Neural cell (in vitro differentiated cells): ENCODE data around the gene HEPHL1. TPM values are rescaled to one million over a fixed set of nuclear protein-coding genes. Genes with fewer than 3 reads are reported as not detected.

Experiments used
- H2AFZ ChIP-seq: fragments of 200-600, 300-800 bp; sonication (generic), shearing (Covaris generic); 2 replicates; pipeline ENCODE4 v1.6.0; 2014; ENCODE audit warnings: low read depth, mild to moderate bottlenecking, antibody characterized with exemption, low read length, moderate library complexity
- H3F3A ChIP-seq: fragments of 200-600 bp; shearing (Covaris generic); 2 replicates; pipeline ENCODE4 v1.6.1; 2016; ENCODE audit warnings: mild to moderate bottlenecking, moderate library complexity, mixed read lengths, antibody characterized with exemption, low read length; ENCODE audit not compliant: insufficient read depth, poor library complexity, severe bottlenecking
- H3K27ac ChIP-seq: fragments of 200-600, 300-800 bp; sonication (generic), shearing (Covaris generic); 2 replicates; pipeline ENCODE4 v1.5.1; 2014; ENCODE audit warnings: mild to moderate bottlenecking, low read length, moderate library complexity
- H3K27me3 ChIP-seq: fragments of 300-800, 200-600 bp; sonication (generic), shearing (Covaris generic); 2 replicates; pipeline ENCODE4 v1.6.0; 2014; ENCODE audit warnings: mild to moderate bottlenecking, low read depth, low read length, moderate library complexity; ENCODE audit not compliant: insufficient read depth
- H3K36me3 ChIP-seq: fragments of 300-800, 200-600 bp; sonication (generic), shearing (Covaris generic); 2 replicates; pipeline ENCODE4 v1.5.1; 2014; ENCODE audit warnings: mild to moderate bottlenecking, antibody characterized with exemption, low read length, moderate library complexity; ENCODE audit not compliant: insufficient read depth
- H3K4me2 ChIP-seq: fragments of 300-800, 200-600 bp; sonication (generic), shearing (Covaris generic); 2 replicates; pipeline ENCODE4 v1.6.0; 2014; ENCODE audit warnings: mild to moderate bottlenecking, low read length
- H3K4me3 ChIP-seq: fragments of 300-800, 200-600 bp; sonication (generic), shearing (Covaris generic); 2 replicates; pipeline ENCODE4 v1.5.1; 2014; ENCODE audit warnings: mild to moderate bottlenecking, low read length, moderate library complexity
- H3K79me2 ChIP-seq: fragments of 200-600 bp; shearing (Covaris generic); replicated peaks from 2 replicates; pipeline ENCODE4 v1.6.0; 2014; ENCODE audit warnings: mild to moderate bottlenecking, low read length, moderate library complexity; ENCODE audit not compliant: insufficient read depth
- H3K9ac ChIP-seq: fragments of 300-800, 200-600 bp; sonication (generic), shearing (Covaris generic); 2 replicates; pipeline ENCODE4 v1.6.1; 2016; ENCODE audit warnings: mild to moderate bottlenecking, low read length, mixed read lengths
- H3K9me2 ChIP-seq: fragments of 200-600 bp; shearing (Covaris generic); 2 replicates; pipeline ENCODE4 v1.6.1; 2016; ENCODE audit warnings: mild to moderate bottlenecking, low read length, mixed read lengths; ENCODE audit not compliant: insufficient read depth
- H3K9me3 ChIP-seq: fragments of 200-600, 300-800 bp; sonication (generic), shearing (Covaris generic); 2 replicates; pipeline ENCODE4 v1.6.1; 2016; ENCODE audit warnings: mild to moderate bottlenecking, mixed run types, low read length, moderate library complexity, mixed read lengths
- H4K20me1 ChIP-seq: fragments of 200-600 bp; shearing (Covaris generic); 2 replicates; pipeline ENCODE4 v1.6.1; 2016; ENCODE audit warnings: mild to moderate bottlenecking, mixed run types; ENCODE audit not compliant: insufficient read depth
- CTCF ChIP-seq: fragments of 450-650 bp; IDR thresholded peaks from 2 replicates; pipeline ENCODE4 v1.5.1; 2014; ENCODE audit warnings: antibody characterized with exemption, mild to moderate bottlenecking, moderate library complexity; ENCODE audit not compliant: poor library complexity, severe bottlenecking
- EP300 ChIP-seq: fragments of 450-650 bp; conservative IDR thresholded peaks from 2 replicates; pipeline ENCODE4 v1.6.1; 2014; ENCODE audit warnings: antibody characterized with exemption, mild to moderate bottlenecking, moderate library complexity; ENCODE audit not compliant: poor library complexity, severe bottlenecking
- EZH2 ChIP-seq: fragments of 200-600, 300-800 bp; shearing (Covaris generic), sonication (generic); IDR thresholded peaks from 2 replicates; pipeline ENCODE4 v1.6.1; 2014; ENCODE audit warnings: antibody characterized with exemption, low read length, borderline replicate concordance, mild to moderate bottlenecking; ENCODE audit not compliant: insufficient read depth, poor library complexity, severe bottlenecking
- MXI1 ChIP-seq: fragments of 450-650 bp; conservative IDR thresholded peaks from 2 replicates; pipeline ENCODE4 v1.6.1; 2014; ENCODE audit warnings: antibody characterized with exemption, mild to moderate bottlenecking; ENCODE audit not compliant: poor library complexity, severe bottlenecking
- POLR2AphosphoS5 ChIP-seq: IDR thresholded peaks from 2 replicates; pipeline ENCODE4 v1.6.1; 2012
- RAD21 ChIP-seq: fragments of 450-650 bp; conservative IDR thresholded peaks from 2 replicates; pipeline ENCODE4 v1.6.1; 2014; ENCODE audit warnings: antibody characterized with exemption, mild to moderate bottlenecking, moderate library complexity
- REST ChIP-seq: IDR thresholded peaks from 2 replicates; pipeline ENCODE4 v1.6.1; 2012; ENCODE audit warnings: borderline replicate concordance
- SMC3 ChIP-seq: fragments of 450-650 bp; conservative IDR thresholded peaks from 2 replicates; pipeline ENCODE4 v1.6.1; 2014; ENCODE audit warnings: antibody characterized with exemption, mild to moderate bottlenecking, moderate library complexity; ENCODE audit not compliant: poor library complexity
- TAF1 ChIP-seq: IDR thresholded peaks from 2 replicates; pipeline ENCODE4 v1.6.1; 2012; ENCODE audit warnings: low read depth
- polyA plus RNA-seq: library from polyadenylated mRNA; depleted of rRNA; stranded (reverse); fragments of >200 nt; gene quantifications from 2 replicates; pipeline ENCODE4 v1.2.3, GENCODE V29; 2014

The HEPHL1 gene
- polyA plus RNA-seq, 1 donor from 2014 or later, result not detected

GRCh38 chr11:94144664-94145063 lies 123.5 kb downstream of the HEPHL1 start:
- H3K4me2 ChIP-seq, result no peak overlapping the region
- no peaks in the 10 kb centered on the region for H4K20me1 ChIP-seq

GRCh38 chr11:94145431-94145830 lies 124.3 kb downstream of the HEPHL1 start:
- Histone ChIP-seq H3K27me3 (no peaks in the 10 kb centered on the region), H3K9ac (no peak overlapping the region), H3K9me2 (no peaks in the 10 kb centered on the region), H3K27ac (no peak overlapping the region), H3F3A (no peaks in the 10 kb centered on the region), H3K9me3 (no peaks in the 10 kb centered on the region), H2AFZ (no peak overlapping the region), H4K20me1 (no peaks in the 10 kb centered on the region), H3K79me2 (peaks cover 98% of the 10 kb centered on the region), H3K4me3 (no peak overlapping the region), H3K36me3 (no peaks in the 10 kb centered on the region), H3K4me2 (no peak overlapping the region)
- TF ChIP-seq SMC3 (no peak), EP300 (no peak), MXI1 (no peak), REST (no peak), EZH2 (no peak), TAF1 (no peak), RAD21 (no peak), POLR2AphosphoS5 (no peak)

More at GRCh38 chr11:94144664-94145063, 123.5 kb downstream of the HEPHL1 start:
- peaks cover 98% of the 10 kb centered on the region for H3K79me2 ChIP-seq
- H3K9me2 ChIP-seq, result no peaks in the 10 kb centered on the region
- no peak overlapping the region for H3K9ac ChIP-seq
- TF ChIP-seq MXI1 (no peak), EP300 (no peak), POLR2AphosphoS5 (no peak), CTCF (no peak), TAF1 (no peak), RAD21 (no peak), REST (no peak), SMC3 (no peak)
- H3K27me3 ChIP-seq, result no peaks in the 10 kb centered on the region
- no peaks in the 10 kb centered on the region for H3F3A ChIP-seq
- H3K27ac ChIP-seq, result no peak overlapping the region
- H3K4me3 ChIP-seq, result no peak overlapping the region
- no peaks in the 10 kb centered on the region for H3K9me3 ChIP-seq
- no peaks in the 10 kb centered on the region for H3K36me3 ChIP-seq
- no peak overlapping the region for H2AFZ ChIP-seq
